ENCODE data around the gene ADAM22. TPM values are rescaled to one million over a fixed set of nuclear protein-coding genes. Genes with fewer than 3 reads are reported as not detected.

ADAM22 gene
- polyA plus RNA-seq, 1 donor from 2014 or later = 46.3 TPM

GRCh38 chr7:88002617-88003016 is 68.6 kb downstream of the ADAM22 start:
- Histone ChIP-seq H3F3A (ENCODE audit: insufficient read depth, low read length, poor library complexity, severe bottlenecking) (no peaks in the 10 kb centered on the region), H3K9ac (ENCODE audit: low read length) (no peak overlapping the region), H3K4me2 (ENCODE audit: low read length) (no peak overlapping the region), H4K20me1 (ENCODE audit: insufficient read depth) (no peaks in the 10 kb centered on the region), H2AFZ (ENCODE audit: low read depth, low read length) (no peak overlapping the region), H3K36me3 (ENCODE audit: insufficient read depth, low read length) (no peaks in the 10 kb centered on the region), H3K4me3 (ENCODE audit: low read length) (no peak overlapping the region), H3K9me3 (ENCODE audit: low read length) (no peaks in the 10 kb centered on the region), H3K27ac (ENCODE audit: low read length) (no peak overlapping the region), H3K27me3 (ENCODE audit: insufficient read depth, low read depth, low read length) (no peaks in the 10 kb centered on the region), H3K79me2 (replicated peaks; ENCODE audit: insufficient read depth, low read length) (no peaks in the 10 kb centered on the region), H3K9me2 (ENCODE audit: insufficient read depth, low read length) (no peaks in the 10 kb centered on the region)
- TF ChIP-seq EZH2 (IDR thresholded peaks at IDR 0.05; ENCODE audit: borderline replicate concordance, insufficient read depth, low read length, poor library complexity, severe bottlenecking) (no peak), MXI1 (conservative IDR thresholded peaks at IDR 0.05; ENCODE audit: poor library complexity, severe bottlenecking) (no peak), EP300 (conservative IDR thresholded peaks at IDR 0.05; ENCODE audit: poor library complexity, severe bottlenecking) (no peak), TAF1 (IDR thresholded peaks at IDR 0.05; ENCODE audit: low read depth) (no peak), POLR2AphosphoS5 (IDR thresholded peaks at IDR 0.05) (no peak), CTCF (IDR thresholded peaks at IDR 0.05; ENCODE audit: poor library complexity, severe bottlenecking) (no peak), SMC3 (conservative IDR thresholded peaks at IDR 0.05; ENCODE audit: poor library complexity) (no peak)

- Histone ChIP-seq H3K9me2 (ENCODE audit: insufficient read depth, low read length) (no peaks in the 10 kb centered on the region), H3K9me3 (ENCODE audit: low read length) (no peaks in the 10 kb centered on the region), H3K4me3 (ENCODE audit: low read length) (no peak overlapping the region), H3F3A (ENCODE audit: insufficient read depth, low read length, poor library complexity, severe bottlenecking) (no peaks in the 10 kb centered on the region), H3K27ac (ENCODE audit: low read length) (no peak overlapping the region), H3K9ac (ENCODE audit: low read length) (no peak overlapping the region), H2AFZ (ENCODE audit: low read depth, low read length) (no peak overlapping the region), H3K79me2 (replicated peaks; ENCODE audit: insufficient read depth, low read length) (no peaks in the 10 kb centered on the region), H4K20me1 (ENCODE audit: insufficient read depth) (no peaks in the 10 kb centered on the region), H3K36me3 (ENCODE audit: insufficient read depth, low read length) (no peaks in the 10 kb centered on the region), H3K27me3 (ENCODE audit: insufficient read depth, low read depth, low read length) (no peaks in the 10 kb centered on the region), H3K4me2 (ENCODE audit: low read length) (no peak overlapping the region)
- TF ChIP-seq REST (IDR thresholded peaks at IDR 0.05; ENCODE audit: borderline replicate concordance) = no peak
- no peak for TF ChIP-seq SMC3 (conservative IDR thresholded peaks at IDR 0.05; ENCODE audit: poor library complexity)
- no peak for TF ChIP-seq TAF1 (IDR thresholded peaks at IDR 0.05; ENCODE audit: low read depth)
- TF ChIP-seq EP300 (conservative IDR thresholded peaks at IDR 0.05; ENCODE audit: poor library complexity, severe bottlenecking) = no peak
- no peak for TF ChIP-seq CTCF (IDR thresholded peaks at IDR 0.05; ENCODE audit: poor library complexity, severe bottlenecking)
- TF ChIP-seq RAD21 (conservative IDR thresholded peaks at IDR 0.05) = no peak
- no peak for TF ChIP-seq MXI1 (conservative IDR thresholded peaks at IDR 0.05; ENCODE audit: poor library complexity, severe bottlenecking)
- TF ChIP-seq POLR2AphosphoS5 (IDR thresholded peaks at IDR 0.05) = no peak
- TF ChIP-seq EZH2 (IDR thresholded peaks at IDR 0.05; ENCODE audit: borderline replicate concordance, insufficient read depth, low read length, poor library complexity, severe bottlenecking) = no peak
These were observed 69.5 kb downstream of the ADAM22 start for GRCh38 chr7:88003581-88003980.
